ENCODE measurements around the gene DIPK1B.

Gene DIPK1B

DNA sequence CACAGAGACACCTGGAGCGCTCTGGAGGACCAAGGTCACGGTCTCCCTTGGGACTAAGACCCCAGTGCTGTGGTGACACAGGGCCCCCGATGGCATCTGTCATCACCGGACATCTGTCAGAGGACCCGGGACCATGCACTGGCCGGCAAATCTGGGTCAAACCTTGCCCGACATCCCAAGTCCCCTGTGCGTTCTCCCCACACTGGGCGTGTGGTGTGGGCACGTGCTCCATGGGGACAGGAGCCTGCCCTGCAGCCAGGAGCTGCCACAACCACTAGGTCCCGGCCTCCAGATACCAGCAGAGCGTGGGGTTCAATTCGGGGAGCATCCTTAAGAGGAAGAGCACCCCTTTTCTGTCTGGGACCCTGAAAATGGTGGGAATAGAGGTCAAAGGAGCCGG, 28.6 kb upstream of the DIPK1B start:
- FAIRE-seq (no peak), DNase-seq (ENCODE audit: insufficient read length) (no peak)
- TF ChIP-seq POLR2AphosphoS5 (IDR thresholded peaks at IDR 0.05; ENCODE audit: low read depth, low read length) (no peak), POLR2A (IDR thresholded peaks at IDR 0.05; ENCODE audit: low read depth, low read length) (no peak), TAF1 (IDR thresholded peaks at IDR 0.05; ENCODE audit: borderline replicate concordance, low read depth, low read length) (no peak)

DNA sequence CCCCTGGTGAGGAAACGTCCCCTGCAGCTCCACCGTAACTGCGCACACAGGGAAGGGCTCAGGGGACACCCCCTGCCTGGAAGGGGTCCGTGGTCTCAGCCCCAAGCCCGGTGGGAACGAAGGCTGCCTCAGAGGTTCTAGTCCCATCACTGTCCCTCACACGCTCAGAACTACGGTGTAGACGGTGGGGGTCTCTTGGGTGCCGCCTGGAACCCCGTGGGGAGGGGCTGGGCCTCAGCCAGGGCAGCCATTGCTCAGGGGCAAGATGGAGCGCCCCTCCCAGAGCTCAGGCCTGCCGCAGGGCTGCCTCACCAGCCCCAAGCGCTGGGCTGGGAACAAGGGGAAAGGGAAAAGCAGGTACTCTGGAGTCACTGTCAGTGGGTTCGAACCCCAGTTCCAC, 28.0 kb upstream of the DIPK1B start:
- FAIRE-seq (no peak), DNase-seq (ENCODE audit: insufficient read length) (no peak)
- no peak for TF ChIP-seq POLR2A (IDR thresholded peaks at IDR 0.05; ENCODE audit: low read depth, low read length)
- TF ChIP-seq POLR2AphosphoS5 (IDR thresholded peaks at IDR 0.05; ENCODE audit: low read depth, low read length): no peak
- no peak for TF ChIP-seq TAF1 (IDR thresholded peaks at IDR 0.05; ENCODE audit: borderline replicate concordance, low read depth, low read length)

DNA sequence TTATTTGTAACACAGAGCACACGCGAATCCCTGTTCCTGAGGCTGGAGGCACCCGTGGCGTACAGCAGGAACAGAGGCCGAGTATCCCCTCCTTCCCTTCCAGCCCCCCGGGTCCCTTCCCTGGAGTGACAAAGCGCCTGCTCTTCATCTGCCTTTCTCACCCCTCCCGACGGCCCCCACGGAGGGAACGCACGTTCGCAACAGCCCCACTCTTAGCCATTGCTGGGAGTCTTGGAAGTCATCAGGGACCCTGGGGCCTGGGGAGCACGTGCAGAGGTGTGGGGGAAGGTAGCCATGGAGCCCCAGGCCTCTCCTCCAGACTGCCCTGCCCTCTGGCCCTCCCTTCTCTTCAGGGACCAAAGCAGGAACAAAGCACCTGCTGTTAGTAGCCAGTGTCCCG, 27.6 kb upstream of the DIPK1B start:
- DNase-seq (ENCODE audit: insufficient read length) (no peak), FAIRE-seq (no peak)
- TF ChIP-seq TAF1 (IDR thresholded peaks at IDR 0.05; ENCODE audit: borderline replicate concordance, low read depth, low read length) (no peak), POLR2A (IDR thresholded peaks at IDR 0.05; ENCODE audit: low read depth, low read length) (no peak), POLR2AphosphoS5 (IDR thresholded peaks at IDR 0.05; ENCODE audit: low read depth, low read length) (no peak)

DNA sequence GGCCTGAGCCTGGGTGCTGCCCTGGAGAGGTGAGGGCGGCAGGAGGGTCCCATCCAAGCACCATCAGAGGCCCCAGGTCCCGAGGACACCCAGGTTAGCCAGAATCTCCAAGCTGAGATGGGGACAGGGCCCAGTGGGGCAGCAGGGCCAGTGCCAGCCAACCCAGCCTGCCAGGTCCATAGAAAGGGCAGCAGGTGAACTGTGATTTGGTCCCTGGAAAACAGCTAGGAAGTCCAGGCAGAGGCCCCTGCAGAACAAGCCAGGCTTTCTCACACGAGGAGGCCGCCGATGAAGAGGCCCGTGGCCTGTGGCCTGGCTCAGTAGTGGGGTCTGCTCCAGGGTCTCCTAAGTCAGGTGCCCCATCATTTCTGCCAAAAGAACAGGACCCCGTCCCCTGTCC, 27.2 kb upstream of the DIPK1B start:
- DNase-seq (ENCODE audit: insufficient read length) (no peak), FAIRE-seq (no peak)
- TF ChIP-seq POLR2A (IDR thresholded peaks at IDR 0.05; ENCODE audit: low read depth, low read length): no peak
- no peak for TF ChIP-seq POLR2AphosphoS5 (IDR thresholded peaks at IDR 0.05; ENCODE audit: low read depth, low read length)
- no peak for TF ChIP-seq TAF1 (IDR thresholded peaks at IDR 0.05; ENCODE audit: borderline replicate concordance, low read depth, low read length)

DNA sequence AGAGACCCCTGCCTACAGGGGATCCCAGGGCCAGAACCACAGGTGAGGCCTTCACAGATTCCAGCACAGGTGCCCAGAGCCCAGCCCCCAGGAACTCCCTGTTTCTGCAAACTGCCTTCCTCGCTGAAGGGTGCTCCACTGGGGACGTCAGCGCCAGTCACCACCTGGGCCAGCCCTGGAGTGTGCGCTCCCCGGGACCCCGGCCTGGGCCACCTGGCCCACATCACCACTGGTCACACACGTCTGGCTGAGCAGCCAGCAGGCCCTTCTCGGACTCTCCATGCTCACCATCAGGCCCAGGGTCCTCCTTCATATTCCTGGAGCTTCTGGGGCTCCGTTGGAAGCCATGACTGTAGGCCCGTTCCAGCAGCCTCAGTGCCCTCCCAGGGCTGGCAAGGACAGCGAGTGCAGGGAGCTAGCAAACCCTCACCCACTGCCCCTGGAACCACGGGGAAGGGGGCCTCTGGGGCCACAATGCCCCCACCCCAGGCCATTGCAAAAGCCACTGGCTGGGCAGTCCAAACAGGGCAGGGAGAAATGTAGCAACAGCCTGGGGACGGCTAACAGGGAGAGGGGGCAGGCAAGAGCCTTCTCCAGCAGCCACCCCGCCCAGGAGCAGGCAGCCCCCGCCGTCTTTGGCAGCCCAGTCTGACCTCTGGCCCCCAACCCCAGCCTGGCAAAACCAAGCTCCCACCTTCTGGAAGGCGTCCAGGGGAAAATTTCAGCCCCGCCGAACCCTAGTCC, 26.4 kb upstream of the DIPK1B start:
- peak; percentile 5 for FAIRE-seq
- TF ChIP-seq TAF1 (IDR thresholded peaks at IDR 0.05; ENCODE audit: borderline replicate concordance, low read depth, low read length): no peak
- TF ChIP-seq POLR2A (IDR thresholded peaks at IDR 0.05; ENCODE audit: low read depth, low read length): no peak
- no peak for TF ChIP-seq POLR2AphosphoS5 (IDR thresholded peaks at IDR 0.05; ENCODE audit: low read depth, low read length)
- no peak for DNase-seq (ENCODE audit: insufficient read length)

DNA sequence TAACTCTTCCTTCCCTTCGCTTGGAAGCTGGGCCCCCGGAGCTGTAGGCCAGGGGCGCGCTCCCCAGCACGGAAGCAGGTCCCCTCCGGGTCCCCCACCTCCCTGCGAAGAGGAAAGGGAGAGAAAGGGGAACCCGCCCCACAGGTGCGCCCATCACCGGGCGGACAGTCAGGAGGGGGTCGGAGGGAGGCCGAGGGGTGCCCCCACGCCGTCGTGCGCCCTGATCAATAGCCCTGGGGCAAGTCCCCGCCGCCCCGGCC, 25.9 kb upstream of the DIPK1B start:
- FAIRE-seq (no peak), DNase-seq (ENCODE audit: insufficient read length) (no peak)
- TF ChIP-seq POLR2A (IDR thresholded peaks at IDR 0.05; ENCODE audit: low read depth, low read length) (no peak), TAF1 (IDR thresholded peaks at IDR 0.05; ENCODE audit: borderline replicate concordance, low read depth, low read length) (no peak), POLR2AphosphoS5 (IDR thresholded peaks at IDR 0.05; ENCODE audit: low read depth, low read length) (no peak)

DNA sequence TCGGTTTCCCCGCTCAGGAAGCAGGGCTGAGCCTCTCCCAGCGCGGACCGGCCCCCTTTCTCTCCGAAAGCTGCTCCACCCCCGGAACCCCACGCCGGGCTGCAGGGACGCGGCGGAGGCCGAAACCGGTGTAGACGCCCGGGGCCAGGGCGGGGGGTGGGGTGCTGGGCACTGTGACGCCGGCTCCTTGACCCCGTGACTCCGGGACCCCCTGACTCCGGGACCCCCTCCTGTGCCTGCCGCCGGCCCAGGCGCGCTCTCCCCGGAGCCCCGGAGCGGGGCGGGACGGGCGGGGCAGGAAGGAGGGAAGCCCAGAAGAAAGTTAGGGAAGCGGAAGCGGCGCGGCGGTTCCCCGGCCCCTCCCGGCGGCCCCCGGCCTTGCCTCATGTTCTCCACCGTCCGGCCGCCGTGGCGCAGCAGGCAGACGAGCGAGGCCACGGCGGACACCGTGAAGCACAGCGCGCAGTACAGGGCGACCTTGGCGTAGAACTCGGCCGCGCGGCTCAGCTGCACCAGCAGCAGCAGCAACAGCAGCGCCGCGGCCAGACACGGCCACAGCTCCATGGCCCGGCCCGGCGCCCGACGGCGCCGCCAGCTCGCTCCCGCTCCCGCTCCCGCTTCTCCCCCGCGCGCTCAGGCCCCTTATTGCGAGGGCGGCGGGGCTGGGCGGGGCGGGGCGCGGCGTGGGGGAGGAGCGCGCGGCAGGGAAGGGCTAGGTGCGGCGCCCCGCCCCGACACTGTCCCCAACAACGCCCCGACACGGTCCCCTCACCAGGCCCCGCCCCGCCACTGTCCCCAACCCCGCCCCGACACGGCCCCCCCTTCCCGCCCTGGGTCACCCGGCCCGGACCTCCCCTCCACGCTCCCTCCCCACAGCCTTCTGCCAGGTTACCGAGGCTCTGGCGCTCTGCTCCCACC, 25.3 kb upstream of the DIPK1B start, which contains the start of gene AGPAT2:
TSS of gene AGPAT2 (minus strand) at position 664 of the 918 bp plus-strand sequence. CDS start at position 564, 100 bp downstream.
- DNase-seq (ENCODE audit: insufficient read length): peak; percentile 95
- TF ChIP-seq POLR2AphosphoS5 (IDR thresholded peaks at IDR 0.05; ENCODE audit: low read depth, low read length) (no peak), POLR2A (IDR thresholded peaks at IDR 0.05; ENCODE audit: low read depth, low read length) (peak; percentile 61; the same call in 1 of the 2 replicates)
- peak; percentile 88 for FAIRE-seq

- DNase-seq (ENCODE audit: insufficient read length) (no peak), FAIRE-seq (no peak)
Measured at GRCh38 chr9:136687721-136688223, 24.6 kb upstream of the DIPK1B start.

DNA sequence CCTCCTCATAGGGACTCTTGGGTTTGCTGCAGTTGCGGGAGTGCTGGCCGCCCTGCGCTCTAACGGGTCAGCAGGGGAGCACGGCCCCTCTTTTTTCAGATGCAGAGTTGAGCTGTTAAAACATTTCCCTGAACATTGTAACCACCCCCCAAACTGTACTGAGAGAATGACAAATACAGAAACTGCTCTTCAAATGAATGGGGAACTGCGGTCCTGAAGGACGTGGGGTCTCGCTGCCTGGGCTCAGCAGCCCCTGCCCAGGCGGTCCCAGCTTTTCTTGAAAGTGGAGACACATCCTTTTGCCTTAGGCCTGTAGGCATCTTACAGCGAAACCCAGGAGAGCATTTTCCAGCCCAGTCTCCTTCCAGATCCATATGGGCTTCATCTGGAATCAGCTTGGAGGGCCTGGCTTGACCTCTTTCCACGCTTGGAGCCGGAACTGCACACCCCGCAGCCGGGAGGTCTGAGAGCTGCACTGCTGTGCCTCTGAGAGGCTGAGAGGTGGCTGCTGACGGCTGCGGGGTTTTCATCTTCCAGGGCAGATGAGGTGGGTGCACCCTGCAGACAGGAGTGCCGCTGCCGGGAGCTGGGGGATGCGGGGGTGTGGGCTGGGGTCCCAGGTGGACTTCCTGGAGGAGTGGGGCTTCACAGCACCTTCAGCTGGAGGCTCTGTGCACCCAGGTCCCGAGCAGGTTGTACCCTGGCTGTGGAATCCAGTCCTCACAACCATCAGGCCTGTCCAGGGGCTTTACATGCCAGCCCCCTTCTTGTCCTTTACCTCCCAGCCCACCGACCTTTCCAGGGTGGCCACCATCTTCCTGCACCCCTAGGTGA, 23.9 kb upstream of the DIPK1B start:
- TF ChIP-seq POLR2A (IDR thresholded peaks at IDR 0.05; ENCODE audit: low read depth, low read length) (no peak), POLR2AphosphoS5 (IDR thresholded peaks at IDR 0.05; ENCODE audit: low read depth, low read length) (no peak), TAF1 (IDR thresholded peaks at IDR 0.05; ENCODE audit: borderline replicate concordance, low read depth, low read length) (no peak)
- FAIRE-seq: peak; percentile 79
- DNase-seq (ENCODE audit: insufficient read length): no peak

More at GRCh38 chr9:136687721-136688223, 24.6 kb upstream of the DIPK1B start:
- TF ChIP-seq POLR2A (IDR thresholded peaks at IDR 0.05; ENCODE audit: low read depth, low read length) (no peak), TAF1 (IDR thresholded peaks at IDR 0.05; ENCODE audit: borderline replicate concordance, low read depth, low read length) (no peak), POLR2AphosphoS5 (IDR thresholded peaks at IDR 0.05; ENCODE audit: low read depth, low read length) (no peak)

DNA sequence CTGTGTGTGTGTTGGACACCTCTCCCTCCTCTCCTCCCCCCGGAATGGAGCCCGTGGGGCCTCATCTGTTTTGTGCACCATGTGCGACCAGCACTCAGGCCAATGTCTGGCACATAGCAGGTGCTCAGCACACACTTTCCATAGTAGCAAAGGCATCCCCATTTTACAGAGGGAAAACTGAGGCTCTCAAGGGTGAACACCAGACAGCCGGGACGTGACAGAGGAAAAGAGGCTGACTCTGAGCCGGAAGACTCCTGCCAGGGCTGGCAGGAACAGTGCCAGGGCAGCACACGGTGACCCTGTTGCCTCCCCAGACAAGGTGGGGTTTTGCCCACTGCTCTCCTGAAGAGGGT, 23.3 kb upstream of the DIPK1B start:
- no peak for FAIRE-seq
- TF ChIP-seq POLR2AphosphoS5 (IDR thresholded peaks at IDR 0.05; ENCODE audit: low read depth, low read length) (no peak), POLR2A (IDR thresholded peaks at IDR 0.05; ENCODE audit: low read depth, low read length) (no peak), TAF1 (IDR thresholded peaks at IDR 0.05; ENCODE audit: borderline replicate concordance, low read depth, low read length) (no peak)
- no peak for DNase-seq (ENCODE audit: insufficient read length)
